HK-2 (cell line): ENCODE results near the gene KSR1.
"Not testable (repeated sequence)": the region's sequence is repeated elsewhere in the genome, so short reads cannot be mapped to it uniquely, and the experiment has no call there.

Experiments
- DNase-seq: peaks from one replicate; pipeline ENCODE4 v3.0.0-alpha.2; 2018; ENCODE audit not compliant: unreplicated experiment

KSR1 gene

GRCh38 chr17:27633312-27634025 is 177.2 kb downstream of the KSR1 start:
- no peak for DNase-seq

- no peak for DNase-seq
Measured at GRCh38 chr17:27634026-27634335, 177.7 kb downstream of the KSR1 start.

- DNase-seq: no peak
Measured at GRCh38 chr17:27634776-27635175, 178.5 kb downstream of the KSR1 start.

GRCh38 chr17:27635275-27635823 is 179.1 kb downstream of the KSR1 start:
- no peak for DNase-seq

GRCh38 chr17:27636005-27636520 is 179.8 kb downstream of the KSR1 start:
- DNase-seq: not testable (repeated sequence)

GRCh38 chr17:27637818-27638217 is 181.6 kb downstream of the KSR1 start:
- DNase-seq: not testable (repeated sequence)

- not testable (repeated sequence) for DNase-seq
Measured at GRCh38 chr17:27638415-27638914, 182.2 kb downstream of the KSR1 start.

GRCh38 chr17:27640790-27641189 is 184.5 kb downstream of the KSR1 start:
- DNase-seq: no peak

GRCh38 chr17:27644586-27644985 is 188.3 kb downstream of the KSR1 start:
- no peak for DNase-seq

- DNase-seq: not testable (repeated sequence)
Measured at GRCh38 chr17:27645621-27646020, 189.4 kb downstream of the KSR1 start.

GRCh38 chr17:27646232-27646631 is 190.0 kb downstream of the KSR1 start:
- DNase-seq: no peak

GRCh38 chr17:27647765-27648164 is 191.5 kb downstream of the KSR1 start:
- DNase-seq: no peak

GRCh38 chr17:27649111-27649571 is 192.9 kb downstream of the KSR1 start:
- DNase-seq: not testable (repeated sequence)

GRCh38 chr17:27649929-27650328 is 193.7 kb downstream of the KSR1 start:
- DNase-seq: no peak

- no peak for DNase-seq
Measured at GRCh38 chr17:27650836-27651235, 194.6 kb downstream of the KSR1 start.

GRCh38 chr17:27651411-27652345 is 195.4 kb downstream of the KSR1 start:
- peak; percentile 36 for DNase-seq

GRCh38 chr17:27653449-27653971 is 197.3 kb downstream of the KSR1 start:
- DNase-seq: not testable (repeated sequence)

- DNase-seq: no peak
Measured at GRCh38 chr17:27654136-27654535, 197.9 kb downstream of the KSR1 start.

GRCh38 chr17:27654654-27655524 is 198.6 kb downstream of the KSR1 start:
- DNase-seq: peak; percentile 80

GRCh38 chr17:27655525-27656111 is 199.4 kb downstream of the KSR1 start:
- not testable (repeated sequence) for DNase-seq
